K562 (cell line): Measurements from ENCODE around the gene SLC18A3. TPM values are rescaled to one million over a fixed set of nuclear protein-coding genes. Genes with fewer than 3 reads are reported as not detected.

Experiments
- ATAC-seq: fragments of 200-7000 bp; cut with Tn5 transposase; 3 replicates; pipeline ENCODE4 v1.9.1; 2020; ENCODE audit warnings: moderate library complexity
- BruUV-seq: library from RNA; stranded (reverse); fragments of 400-500 nt; replicated peaks from 2 replicates; lab custom pipeline; 2021; lab: Mats Ljungman, UMichigan
- CTCF ChIA-PET: fragments of 300-600 bp; formaldehyde crosslinking; extraction: SDS; loops from one replicate; lab custom pipeline; 2021; ENCODE audit warnings: low intra/inter-chr PET ratio; lab: Yijun Ruan, JAX
- POLR2A ChIA-PET: fragments of 300-600, 350-650 bp; sonication (Branson Sonifier 250); formaldehyde crosslinking; extraction: SDS; loops from one replicate; lab custom pipeline; 2021; ENCODE audit warnings: antibody characterized with exemption, inconsistent platforms; lab: Yijun Ruan, JAX
- DNase-seq, 4 experiments: peaks; one replicate each; pipeline versions ENCODE4 v3.0.0 to v3.0.0-alpha.2; 2011 to 2018; ENCODE audit warnings: low spot score in 3 of 4, mixed read lengths in 3 of 4; ENCODE audit errors: extremely low read depth in 1 of 4
- FAIRE-seq: peaks from 2 replicates; lab custom pipeline; 2011; peaks lifted over from hg19 to GRCh38; lab: Jason Lieb, UNC
- H2AFZ ChIP-seq: 2 replicates; pipeline ENCODE4 v1.6.0; 2011; ENCODE audit warnings: low read depth, low read length, control low read depth, inconsistent platforms
- H3K27ac ChIP-seq: fragments of 200-600 bp; 3 replicates; pipeline ENCODE4 v1.8.0; 2011; ENCODE audit warnings: low read depth, mild to moderate bottlenecking, control low read depth, inconsistent platforms, low read length, moderate library complexity, mixed read lengths; ENCODE audit errors: extremely low read depth
- H3K27me3 ChIP-seq, 2 experiments: fragments of 300-600 bp in 1 of 2; 2 replicates in 1 of 2; 3 replicates in 1 of 2; pipeline versions ENCODE4 v1.6.0 to v1.8.0; 2011; ENCODE audit warnings: inconsistent platforms in 2 of 2, low read length in 2 of 2, mild to moderate bottlenecking in 1 of 2, mixed read lengths in 1 of 2, moderate library complexity in 1 of 2; ENCODE audit not compliant: control insufficient read depth in 2 of 2, insufficient read depth in 2 of 2
- H3K36me3 ChIP-seq: fragments of 300-600 bp; 3 replicates; pipeline ENCODE4 v1.8.0; 2011; ENCODE audit warnings: mild to moderate bottlenecking, low read length, inconsistent platforms; ENCODE audit not compliant: control insufficient read depth, insufficient read depth
- H3K4me1 ChIP-seq, 2 experiments: fragments of 200-600 bp in 1 of 2; replicated peaks in 1 of 2; 2 replicates in 1 of 2; 3 replicates in 1 of 2; pipeline versions ENCODE4 v1.5.1 to v1.8.0; 2011; ENCODE audit warnings: inconsistent platforms in 2 of 2, low read length in 2 of 2, mild to moderate bottlenecking in 1 of 2, mixed read lengths in 1 of 2, moderate library complexity in 1 of 2; ENCODE audit not compliant: control insufficient read depth in 2 of 2, insufficient read depth in 2 of 2
- H3K4me2 ChIP-seq: 2 replicates; pipeline ENCODE4 v1.6.1; 2011; ENCODE audit warnings: low read length, control low read depth, inconsistent platforms, mixed read lengths; ENCODE audit not compliant: insufficient read depth
- H3K4me3 ChIP-seq: fragments of 200-600 bp; sonication (generic), shearing (Covaris generic); 2 replicates; pipeline ENCODE4 v1.5.1; 2016; ENCODE audit warnings: control low read depth, inconsistent platforms
- H3K79me2 ChIP-seq: fragments of 200-600 bp; 3 replicates; pipeline ENCODE4 v1.8.0; 2011; ENCODE audit warnings: low read length, inconsistent platforms; ENCODE audit not compliant: control insufficient read depth, insufficient read depth
- H3K9ac ChIP-seq, 2 experiments: 2 replicates each; pipeline versions ENCODE4 v1.6.0 to v1.6.1; 2011; ENCODE audit warnings: low read depth in 2 of 2, low read length in 2 of 2, control low read depth in 1 of 2, inconsistent platforms in 1 of 2, mild to moderate bottlenecking in 1 of 2, mixed read lengths in 1 of 2; ENCODE audit not compliant: insufficient read depth in 1 of 2
- H3K9me1 ChIP-seq: one replicate; pipeline ENCODE4 v1.6.0; 2011; ENCODE audit warnings: inconsistent platforms, mild to moderate bottlenecking, low read length, moderate library complexity; ENCODE audit not compliant: control insufficient read depth, insufficient read depth
- H3K9me3 ChIP-seq: replicated peaks from 2 replicates; pipeline ENCODE4 v1.5.1; 2011; ENCODE audit warnings: low read depth, low read length, inconsistent platforms; ENCODE audit not compliant: control insufficient read depth, insufficient read depth
- H4K20me1 ChIP-seq: replicated peaks from 2 replicates; pipeline ENCODE4 v1.6.1; 2011; ENCODE audit warnings: low read length, inconsistent platforms, mixed read lengths; ENCODE audit not compliant: control insufficient read depth, insufficient read depth
- ARID3B ChIP-seq: fragments of 250-450 bp; sonication (Bioruptor Pico); IDR thresholded peaks from 2 replicates; pipeline ENCODE4 v1.4.0; 2020; ENCODE audit warnings: borderline replicate concordance
- CBX5 ChIP-seq: IDR thresholded peaks from 2 replicates; pipeline ENCODE4 v1.6.1; 2014; ENCODE audit warnings: low read depth, borderline replicate concordance
- FOXJ3 ChIP-seq: sonication (generic); formaldehyde crosslinking; IDR thresholded peaks from 2 replicates; pipeline ENCODE4 v1.4.0; 2020; ENCODE audit warnings: mild to moderate bottlenecking, missing genetic modification reagents
- JUN ChIP-seq, 2 experiments: sonication (generic) in 1 of 2; formaldehyde crosslinking in 1 of 2; IDR thresholded peaks; 2 replicates each; pipeline versions ENCODE4 v1.6.1 to v1.8.0; 2012 to 2022; ENCODE audit warnings: borderline replicate concordance in 2 of 2, mild to moderate bottlenecking in 2 of 2, improper control_type of control experiment in 1 of 2, low read depth in 1 of 2, low read length in 1 of 2, missing genetic modification reagents in 1 of 2
- KHSRP ChIP-seq: fragments of 450-650 bp; IDR thresholded peaks from 2 replicates; pipeline ENCODE4 v1.6.1; 2017
- NFXL1 ChIP-seq: fragments of 450-650 bp; formaldehyde crosslinking; IDR thresholded peaks from 2 replicates; pipeline ENCODE4 v1.4.0; 2021; ENCODE audit warnings: mild to moderate bottlenecking
- PURB ChIP-seq: sonication (generic); formaldehyde crosslinking; IDR thresholded peaks from 2 replicates; pipeline ENCODE4 v1.9.0; 2021; ENCODE audit warnings: low read depth, mild to moderate bottlenecking, missing genetic modification reagents
- SNRNP70 ChIP-seq: fragments of 200-400 bp; formaldehyde crosslinking; optimal IDR thresholded peaks from 2 replicates; pipeline ENCODE3; 2017; ENCODE audit warnings: low read depth, low read length
- SREBF2 ChIP-seq: sonication (generic); formaldehyde crosslinking; IDR thresholded peaks from 2 replicates; pipeline ENCODE4 v1.4.0; 2020; ENCODE audit warnings: mild to moderate bottlenecking, missing genetic modification reagents
- TBP ChIP-seq: optimal IDR thresholded peaks from 2 replicates; pipeline ENCODE3; 2011; ENCODE audit warnings: low read depth, low read length, improper control_type of control experiment
- ZBTB8A ChIP-seq: fragments of 450-650 bp; IDR thresholded peaks from 2 replicates; pipeline ENCODE4 v1.6.1; 2018; ENCODE audit warnings: mild to moderate bottlenecking, moderate library complexity; ENCODE audit not compliant: partially characterized antibody
- ZNF184 ChIP-seq: sonication (generic); formaldehyde crosslinking; IDR thresholded peaks from 2 replicates; pipeline ENCODE4 v1.5.0; 2020; ENCODE audit warnings: missing genetic modification reagents
- ZNF280B ChIP-seq: fragments of 250-450 bp; sonication (Bioruptor Pico); IDR thresholded peaks from 2 replicates; pipeline ENCODE4 v1.5.1; 2021; ENCODE audit warnings: mild to moderate bottlenecking
- ZNF511 ChIP-seq: sonication (generic); formaldehyde crosslinking; IDR thresholded peaks from 2 replicates; pipeline ENCODE4 v1.8.0; 2022; ENCODE audit warnings: mild to moderate bottlenecking, missing genetic modification reagents
- ZNF589 ChIP-seq: fragments of 200-800 bp; sonication (Bioruptor generic); IDR thresholded peaks from 2 replicates; pipeline ENCODE4 v1.6.1; 2016; ENCODE audit warnings: low read depth, missing genetic modification characterization, missing compliant biosample characterization
- ZNF785 ChIP-seq: fragments of 250-450 bp; sonication (Bioruptor Pico); IDR thresholded peaks from 2 replicates; pipeline ENCODE4 v1.4.0; 2020; ENCODE audit warnings: mild to moderate bottlenecking
- WGBS: fragments of 100-300 bp; shearing (Covaris generic); methylation state at CpG from one replicate; pipeline ENCODE4 v1.1.6; 2016; ENCODE audit warnings: low coverage, mixed read lengths; ENCODE audit not compliant: insufficient coverage; ENCODE audit errors: missing lambda C conversion rate; 5-methylcytosine and 5-hydroxymethylcytosine counted together
- in situ Hi-C: fragments of 300-500 bp; cut with MboI; formaldehyde crosslinking; loops from 4 replicates; pipeline ENCODE4 v1.15.0; 2018; ENCODE audit warnings: inconsistent platforms, mixed read lengths
- intact Hi-C: fragments of 100-400 bp; cut with micrococcal nuclease; formaldehyde crosslinking; loops from 2 replicates; pipeline ENCODE4 v1.14.2; 2022
- polyA plus RNA-seq, 8 experiments: library from polyadenylated mRNA; depleted of rRNA in 4 of 8; stranded (reverse) in 5 of 8; unstranded in 3 of 8; fragments of >200 nt; fragmentation: Nextera tagmentation in 2 of 8; fragmentation: Illumina TruSeq in 1 of 8; extraction: Ambion mirVana in 2 of 8; extraction: Trizol in 1 of 8; gene quantifications; 2 replicates each; pipeline versions ENCODE4 v1.2.1 to v1.2.3, GENCODE V29; 2011 to 2014; ENCODE audit warnings: inconsistent platforms in 1 of 8, missing spikeins in 1 of 8
- total RNA-seq, 7 experiments: library from RNA; depleted of rRNA in 6 of 7; stranded (reverse); fragments of >200 nt in 6 of 7; fragmentation: Illumina TruSeq in 2 of 7; extraction: Trizol in 2 of 7; gene quantifications; 2 replicates each; pipeline versions ENCODE4 v1.2.1 to v1.2.3, GENCODE V29; 2011 to 2021; ENCODE audit warnings: low replicate concordance in 1 of 7

The SLC18A3 gene
- total and polyA plus RNA-seq, 9 of the 15 experiments (the other 6 are each of a cell fraction or from before 2014, with no cell fraction given): not detected

- TF ChIP-seq ARID3B (no peak), KHSRP (no peak), ZNF280B (no peak), ZBTB8A (no peak), SNRNP70 (no peak), ZNF785 (CRISPR knock-in tag) (no peak), CBX5 (no peak), ZNF184 (CRISPR knock-in tag) (no peak)
Observed at GRCh38 chr10:49608166-49609005, 1.7 kb upstream of the SLC18A3 start (continued).

GRCh38 chr10:49609006-49609282 lies 1.2 kb upstream of the SLC18A3 start:
- in situ Hi-C loops: no loop called here
- intact Hi-C loops: no loop called here

More at GRCh38 chr10:49609006-49609282, 1.2 kb upstream of the SLC18A3 start:
- ChIA-PET CTCF (no interaction called here), POLR2A (no interaction called here)
- Histone ChIP-seq H3K4me3 (no peak overlapping the region), H3K4me2 (no peak overlapping the region), H3K79me2 (no peaks in the 10 kb centered on the region), H4K20me1 (no peaks in the 10 kb centered on the region), H3K27ac (no peak overlapping the region), H3K36me3 (no peaks in the 10 kb centered on the region), H2AFZ (no peak overlapping the region)
- WGBS: 13% methylated on average over 19 of the region's 19 CpGs
- TF ChIP-seq NFXL1 (CRISPR knock-in tag) (no peak), TBP (no peak), CBX5 (no peak), FOXJ3 (no peak), ZNF511 (no peak), PURB (no peak), JUN (IDR thresholded peaks at IDR 0.05; ENCODE audit: borderline replicate concordance, low read depth, low read length) (no peak), JUN (CRISPR knock-in tag; IDR thresholded peaks at IDR 0.05; ENCODE audit: borderline replicate concordance) (no peak), SREBF2 (CRISPR knock-in tag) (no peak), ZNF589 (CRISPR knock-in tag) (no peak)
- TF ChIP-seq, all 486 proteins: peak for 0
- FAIRE-seq (no peak), DNase-seq (no peak), ATAC-seq (no peak)
- Histone ChIP-seq H3K9me1 (no peaks in the 10 kb centered on the region), H3K9ac (no peak overlapping the region), H3K9me3 (no peaks in the 10 kb centered on the region), H3K27me3 (peaks cover 6 to 41% of the 10 kb centered on the region in 2 experiments; a peak in 3 of 5 replicates), H3K4me1 (peaks cover 0 to 20% of the 10 kb centered on the region in 2 experiments; a peak in 2 of 5 replicates)
- BruUV-seq: no TSS peak
